Activated naive CD8-positive, alpha-beta T cell treated with anti-CD3 and anti-CD28 coated beads, Interleukin-2, amount 10 ng/mL, durations not matched to agents 7 days and 5 days (primary cell): ENCODE results near the gene CAPRIN2. TPM values are rescaled to one million over a fixed set of nuclear protein-coding genes. Genes with fewer than 3 reads are reported as not detected.

Experiments
- ATAC-seq: fragments of 150-1000 bp; cut with Tn5 transposase; one replicate; pipeline ENCODE4 v1.10.0; 2021; ENCODE audit warnings: low read depth, moderate library complexity
- POLR2A ChIA-PET: fragments of 350-600 bp; sonication (Branson Sonifier 250); formaldehyde crosslinking; loops from one replicate; lab custom pipeline; 2021; ENCODE audit warnings: antibody characterized with exemption; lab: Charles Lee
- DNase-seq: peaks from one replicate; pipeline ENCODE4 v3.0.0; 2021
- H3K27ac Mint-ChIP-seq: one replicate; pipeline ENCODE4 v1.8.0; 2022; ENCODE audit warnings: mild to moderate bottlenecking, mixed read lengths
- H3K27me3 Mint-ChIP-seq: one replicate; pipeline ENCODE4 v1.8.0; 2022; ENCODE audit warnings: mild to moderate bottlenecking, moderate library complexity, mixed read lengths
- H3K36me3 Mint-ChIP-seq: one replicate; pipeline ENCODE4 v1.8.0; 2021; ENCODE audit warnings: mild to moderate bottlenecking, mixed read lengths
- H3K4me1 Mint-ChIP-seq: one replicate; pipeline ENCODE4 v1.8.0; 2021; ENCODE audit warnings: mixed read lengths
- H3K4me3 Mint-ChIP-seq: one replicate; pipeline ENCODE4 v1.8.0; 2022; ENCODE audit warnings: mild to moderate bottlenecking, moderate library complexity, mixed read lengths
- H3K9me3 Mint-ChIP-seq: one replicate; pipeline ENCODE4 v1.8.0; 2021; ENCODE audit warnings: mixed read lengths
- total RNA-seq, 2 experiments: library from RNA; stranded (reverse); gene quantifications; one replicate each; pipeline ENCODE4 v1.2.3, GENCODE V29; 2021

Gene CAPRIN2
- total RNA-seq, 2 experiments from 2014 or later: 25.5 to 27.7 TPM

GRCh38 chr12:30753751-30754382 lies 884 bp downstream of the CAPRIN2 start:
- DNase-seq: no peak
- Mint-ChIP-seq H3K27ac (peak overlapping the region; percentile 66), H3K36me3 (no peaks in the 10 kb centered on the region), H3K27me3 (peaks cover 4% of the 10 kb centered on the region), H3K4me1 (peaks cover 18% of the 10 kb centered on the region), H3K4me3 (peak overlapping the region; percentile 87), H3K9me3 (no peaks in the 10 kb centered on the region)
- no peak for ATAC-seq
- POLR2A ChIA-PET: interaction anchor here (1.2 to 2.3 kb wide), 2 partner anchors 42 to 58 kb away, joined by 4 to 12 read pairs; partner anchors contain the start of gene IPO8

GRCh38 chr12:30753233-30753632 lies 1.5 kb downstream of the CAPRIN2 start:
- POLR2A ChIA-PET: interaction anchor here (1.2 to 2.3 kb wide), 2 partner anchors 43 to 57 kb away, joined by 4 to 12 read pairs; partner anchors contain the start of gene IPO8
- Mint-ChIP-seq H3K4me1 (peaks cover 18% of the 10 kb centered on the region), H3K4me3 (peak overlapping the region; percentile 87), H3K27me3 (peaks cover 4% of the 10 kb centered on the region), H3K27ac (peak overlapping the region; percentile 51), H3K36me3 (no peaks in the 10 kb centered on the region), H3K9me3 (no peaks in the 10 kb centered on the region)
- no peak for ATAC-seq
- no peak for DNase-seq

GRCh38 chr12:30752255-30752654 lies 2.5 kb downstream of the CAPRIN2 start:
- no peak overlapping the region for H3K4me3 Mint-ChIP-seq
- no peak overlapping the region for H3K27ac Mint-ChIP-seq
- ATAC-seq (no peak), DNase-seq (no peak)
- H3K27me3 Mint-ChIP-seq: peaks cover 4% of the 10 kb centered on the region
- H3K4me1 Mint-ChIP-seq: peaks cover 18% of the 10 kb centered on the region
- no peaks in the 10 kb centered on the region for H3K9me3 Mint-ChIP-seq
- POLR2A ChIA-PET: interaction anchor here (2.3 kb wide), 1 partner anchor 57 kb away, joined by 12 read pairs; the partner anchor contains the start of gene IPO8
- peaks cover 4% of the 10 kb centered on the region for H3K36me3 Mint-ChIP-seq

GRCh38 chr12:30748147-30748546 lies 6.6 kb downstream of the CAPRIN2 start:
- H3K27me3 Mint-ChIP-seq: no peaks in the 10 kb centered on the region
- H3K27ac Mint-ChIP-seq: no peak overlapping the region
- ATAC-seq (no peak), DNase-seq (no peak)
- H3K9me3 Mint-ChIP-seq: no peaks in the 10 kb centered on the region
- peaks cover 3% of the 10 kb centered on the region for H3K4me1 Mint-ChIP-seq
- POLR2A ChIA-PET: no interaction called here
- H3K36me3 Mint-ChIP-seq: peaks cover 10% of the 10 kb centered on the region
- H3K4me3 Mint-ChIP-seq: no peak overlapping the region

GRCh38 chr12:30746190-30746589 lies 8.6 kb downstream of the CAPRIN2 start:
- no peak overlapping the region for H3K4me3 Mint-ChIP-seq
- POLR2A ChIA-PET: no interaction called here
- no peak overlapping the region for H3K27ac Mint-ChIP-seq

GRCh38 chr12:30744321-30744720 lies 10.4 kb downstream of the CAPRIN2 start:
- POLR2A ChIA-PET: no interaction called here
- no peak overlapping the region for H3K27ac Mint-ChIP-seq
- ATAC-seq: no peak

More at GRCh38 chr12:30746190-30746589, 8.6 kb downstream of the CAPRIN2 start:
- no peak for DNase-seq
- peaks cover 10% of the 10 kb centered on the region for H3K36me3 Mint-ChIP-seq
- H3K9me3 Mint-ChIP-seq: no peaks in the 10 kb centered on the region
- no peaks in the 10 kb centered on the region for H3K27me3 Mint-ChIP-seq
- H3K4me1 Mint-ChIP-seq: no peaks in the 10 kb centered on the region
- ATAC-seq: no peak

GRCh38 chr12:30740274-30740673 lies 14.5 kb downstream of the CAPRIN2 start:
- Mint-ChIP-seq H3K36me3 (peaks cover 19% of the 10 kb centered on the region), H3K9me3 (no peaks in the 10 kb centered on the region), H3K4me1 (no peaks in the 10 kb centered on the region), H3K27ac (no peak overlapping the region), H3K27me3 (no peaks in the 10 kb centered on the region), H3K4me3 (no peak overlapping the region)
- DNase-seq (no peak), ATAC-seq (no peak)
- POLR2A ChIA-PET: no interaction called here

More at GRCh38 chr12:30744321-30744720, 10.4 kb downstream of the CAPRIN2 start:
- Mint-ChIP-seq H3K36me3 (peaks cover 12% of the 10 kb centered on the region), H3K9me3 (no peaks in the 10 kb centered on the region), H3K4me3 (no peak overlapping the region), H3K27me3 (no peaks in the 10 kb centered on the region), H3K4me1 (no peaks in the 10 kb centered on the region)
- no peak for DNase-seq

- Mint-ChIP-seq H3K4me1 (no peaks in the 10 kb centered on the region), H3K4me3 (no peak overlapping the region), H3K9me3 (no peaks in the 10 kb centered on the region), H3K36me3 (peaks cover 23% of the 10 kb centered on the region), H3K27ac (no peak overlapping the region), H3K27me3 (no peaks in the 10 kb centered on the region)
- no peak for DNase-seq
- POLR2A ChIA-PET: no interaction called here
- ATAC-seq: no peak
Observed at GRCh38 chr12:30739020-30739419, 15.7 kb downstream of the CAPRIN2 start.

GRCh38 chr12:30732954-30733637 lies 21.7 kb downstream of the CAPRIN2 start:
- Mint-ChIP-seq H3K27me3 (no peaks in the 10 kb centered on the region), H3K36me3 (peaks cover 15% of the 10 kb centered on the region), H3K9me3 (no peaks in the 10 kb centered on the region), H3K4me3 (no peak overlapping the region), H3K27ac (no peak overlapping the region), H3K4me1 (no peaks in the 10 kb centered on the region)
- no peak for ATAC-seq
- DNase-seq: no peak
- POLR2A ChIA-PET: no interaction called here

- Mint-ChIP-seq H3K36me3 (peaks cover 7% of the 10 kb centered on the region), H3K27ac (no peak overlapping the region), H3K27me3 (no peaks in the 10 kb centered on the region), H3K4me3 (no peak overlapping the region), H3K9me3 (no peaks in the 10 kb centered on the region), H3K4me1 (no peaks in the 10 kb centered on the region)
- DNase-seq (no peak), ATAC-seq (no peak)
- POLR2A ChIA-PET: no interaction called here
Observed at GRCh38 chr12:30730011-30730410, 24.7 kb downstream of the CAPRIN2 start.

- H3K9me3 Mint-ChIP-seq: no peaks in the 10 kb centered on the region
- no peak overlapping the region for H3K4me3 Mint-ChIP-seq
- H3K36me3 Mint-ChIP-seq: peaks cover 4% of the 10 kb centered on the region
- no peaks in the 10 kb centered on the region for H3K27me3 Mint-ChIP-seq
- no peaks in the 10 kb centered on the region for H3K4me1 Mint-ChIP-seq
- H3K27ac Mint-ChIP-seq: no peak overlapping the region
- no peak for ATAC-seq
- POLR2A ChIA-PET: no interaction called here
- no peak for DNase-seq
Observed at GRCh38 chr12:30729547-30729946, 25.2 kb downstream of the CAPRIN2 start.

- Mint-ChIP-seq H3K36me3 (peaks cover 7% of the 10 kb centered on the region), H3K4me1 (no peaks in the 10 kb centered on the region), H3K27ac (no peak overlapping the region), H3K4me3 (no peak overlapping the region), H3K27me3 (no peaks in the 10 kb centered on the region), H3K9me3 (no peaks in the 10 kb centered on the region)
- no peak for ATAC-seq
- POLR2A ChIA-PET: no interaction called here
- DNase-seq: no peak
Observed at GRCh38 chr12:30726647-30727046, 28.1 kb downstream of the CAPRIN2 start.

GRCh38 chr12:30725739-30726138 lies 29.0 kb downstream of the CAPRIN2 start:
- H3K27ac Mint-ChIP-seq: no peak overlapping the region
- no peaks in the 10 kb centered on the region for H3K9me3 Mint-ChIP-seq
- no peak for DNase-seq
- peaks cover 5% of the 10 kb centered on the region for H3K36me3 Mint-ChIP-seq
- POLR2A ChIA-PET: no interaction called here
- no peak overlapping the region for H3K4me3 Mint-ChIP-seq
- ATAC-seq: no peak
- H3K27me3 Mint-ChIP-seq: no peaks in the 10 kb centered on the region
- no peaks in the 10 kb centered on the region for H3K4me1 Mint-ChIP-seq

- ATAC-seq: no peak
- no peaks in the 10 kb centered on the region for H3K27me3 Mint-ChIP-seq
- no peak for DNase-seq
- H3K4me1 Mint-ChIP-seq: no peaks in the 10 kb centered on the region
- H3K36me3 Mint-ChIP-seq: peaks cover 4% of the 10 kb centered on the region
- no peak overlapping the region for H3K27ac Mint-ChIP-seq
- H3K9me3 Mint-ChIP-seq: no peaks in the 10 kb centered on the region
- POLR2A ChIA-PET: no interaction called here
- H3K4me3 Mint-ChIP-seq: no peak overlapping the region
Observed at GRCh38 chr12:30719060-30719459, 35.7 kb downstream of the CAPRIN2 start.
